Loucy (cell line): ENCODE data around the gene PAPOLB.

Experiments
- CTCF ChIP-seq: fragments of 200-600 bp; sonication (generic); conservative IDR thresholded peaks from 2 replicates; pipeline ENCODE4 v1.5.1; 2014; ENCODE audit warnings: mild to moderate bottlenecking, antibody characterized with exemption, low read length
- EZH2phosphoT487 ChIP-seq: fragments of 200-600 bp; IDR thresholded peaks from 2 replicates; pipeline ENCODE4 v1.6.1; 2018; ENCODE audit warnings: antibody characterized with exemption, mild to moderate bottlenecking, moderate library complexity, borderline replicate concordance

- TF ChIP-seq CTCF: no peak
- TF ChIP-seq EZH2phosphoT487: no peak
Observed at GRCh38 chr7:4837803-4838625, 23.8 kb downstream of the PAPOLB start.
